B cell (primary cell): ENCODE measurements around the gene CATSPERB. TPM values are rescaled to one million over a fixed set of nuclear protein-coding genes. Genes with fewer than 3 reads are reported as not detected.

Experiments used
- ATAC-seq: fragments of 200-7000 bp; cut with Tn5 transposase; one replicate; pipeline ENCODE4 v1.10.0; 2021; ENCODE audit warnings: low read depth, mild to moderate bottlenecking, moderate number of reproducible peaks, moderate library complexity
- CTCF ChIA-PET: fragments of 350-600 bp; sonication (Branson Sonifier 250); formaldehyde crosslinking; loops from one replicate; lab custom pipeline; 2021; ENCODE audit warnings: antibody characterized with exemption, inconsistent platforms; lab: Charles Lee
- POLR2A ChIA-PET: fragments of 350-600 bp; sonication (Branson Sonifier 250); formaldehyde crosslinking; loops from one replicate; lab custom pipeline; 2021; ENCODE audit warnings: antibody characterized with exemption; lab: Charles Lee
- DNase-seq: peaks from one replicate; pipeline ENCODE4 v3.0.0; 2013
- H2AFZ ChIP-seq: 2 replicates; pipeline ENCODE4 v1.6.1; 2012; ENCODE audit warnings: mild to moderate bottlenecking, low read depth, low read length; ENCODE audit not compliant: insufficient read depth, poor library complexity, severe bottlenecking
- H3K27ac ChIP-seq, 2 donors: 1 replicate in 1 of 2; 2 replicates in 1 of 2; pipeline ENCODE4 v1.5.1; 2012 to 2013; ENCODE audit warnings: low read length in 2 of 2, mild to moderate bottlenecking in 2 of 2, moderate library complexity in 1 of 2
- H3K27me3 ChIP-seq, 4 experiments: fragments of 200-600 bp in 1 of 4; sonication (generic) in 1 of 4; replicated peaks in 1 of 4; 1 replicate in 2 of 4; 2 replicates in 2 of 4; pipeline versions ENCODE4 v1.6.1 to v1.7.0; 2013 to 2016; ENCODE audit warnings: low read length in 3 of 4, mild to moderate bottlenecking in 2 of 4, mixed read lengths in 1 of 4, moderate library complexity in 1 of 4; ENCODE audit not compliant: insufficient read depth in 4 of 4, control insufficient read depth in 3 of 4; ENCODE audit errors: control extremely low read depth in 1 of 4
- H3K36me3 ChIP-seq, 2 experiments: replicated peaks in 1 of 2; 1 replicate in 1 of 2; 2 replicates in 1 of 2; pipeline versions ENCODE4 v1.6.1 to v1.7.1; 2013; ENCODE audit warnings: low read length in 1 of 2; ENCODE audit not compliant: insufficient read depth in 2 of 2, control insufficient read depth in 1 of 2; ENCODE audit errors: control extremely low read depth in 1 of 2, extremely low read depth in 1 of 2
- H3K4me1 ChIP-seq, 2 donors: fragments of 200-600 bp in 1 of 2; sonication (generic) in 1 of 2; 1 replicate in 1 of 2; 2 replicates in 1 of 2; pipeline versions ENCODE4 v1.5.1 to v1.6.1; 2013 to 2017; ENCODE audit warnings: low read length in 2 of 2; ENCODE audit not compliant: control insufficient read depth in 2 of 2, insufficient read depth in 2 of 2
- H3K4me2 ChIP-seq: replicated peaks from 2 replicates; pipeline ENCODE3; 2012; ENCODE audit warnings: mild to moderate bottlenecking, low read depth, low read length; ENCODE audit not compliant: poor library complexity, severe bottlenecking
- H3K4me3 ChIP-seq, 5 experiments: fragments of 200-600 bp in 1 of 5; sonication (generic) in 1 of 5; 1 replicate in 3 of 5; 2 replicates in 2 of 5; pipeline versions ENCODE4 v1.5.1 to v1.7.0; 2011 to 2016; ENCODE audit warnings: low read length in 4 of 5, mild to moderate bottlenecking in 4 of 5, low read depth in 2 of 5, control low read depth in 1 of 5, moderate library complexity in 1 of 5; ENCODE audit not compliant: insufficient read depth in 1 of 5; ENCODE audit errors: control extremely low read depth in 1 of 5, extremely low read depth in 1 of 5
- H3K79me2 ChIP-seq: fragments of 200-600 bp; sonication (generic); one replicate; pipeline ENCODE4 v1.6.0; 2016; ENCODE audit warnings: low read length; ENCODE audit not compliant: control insufficient read depth, insufficient read depth
- H3K9ac ChIP-seq: fragments of 200-600 bp; sonication (generic); 2 replicates; pipeline ENCODE4 v1.6.1; 2017; ENCODE audit warnings: mild to moderate bottlenecking, low read length, moderate library complexity
- H3K9me3 ChIP-seq, 3 donors: one replicate each; pipeline versions ENCODE4 v1.6.1 to v1.7.1; 2013; ENCODE audit warnings: low read length in 2 of 3; ENCODE audit not compliant: control insufficient read depth in 2 of 3, insufficient read depth in 1 of 3; ENCODE audit errors: control extremely low read depth in 1 of 3
- H4K20me1 ChIP-seq: 2 replicates; pipeline ENCODE4 v1.6.0; 2012; ENCODE audit warnings: mild to moderate bottlenecking, low read length; ENCODE audit not compliant: insufficient read depth, control insufficient read depth, poor library complexity, severe bottlenecking
- H3K27ac Mint-ChIP-seq: one replicate; pipeline ENCODE4 v1.8.0; 2021; ENCODE audit warnings: mixed read lengths
- H3K27me3 Mint-ChIP-seq: one replicate; pipeline ENCODE4 v1.8.0; 2021; ENCODE audit warnings: mixed read lengths
- H3K4me1 Mint-ChIP-seq: one replicate; pipeline ENCODE4 v1.8.0; 2021; ENCODE audit warnings: mixed read lengths
- H3K4me3 Mint-ChIP-seq: one replicate; pipeline ENCODE4 v1.8.0; 2021; ENCODE audit warnings: mixed read lengths
- H3K9me3 Mint-ChIP-seq: one replicate; pipeline ENCODE4 v1.8.0; 2022; ENCODE audit warnings: mixed read lengths; ENCODE audit not compliant: insufficient read depth
- EZH2 ChIP-seq: IDR thresholded peaks from 2 replicates; pipeline ENCODE4 v1.6.1; 2012; ENCODE audit warnings: borderline replicate concordance, low read depth, mild to moderate bottlenecking, moderate library complexity, low read length; ENCODE audit not compliant: insufficient read depth, poor library complexity, severe bottlenecking
- WGBS: methylation state at CpG from one replicate; pipeline ENCODE4 v1.1.5; 2013; ENCODE audit warnings: missing lambda C conversion rate; ENCODE audit not compliant: insufficient coverage; 5-methylcytosine and 5-hydroxymethylcytosine counted together
- intact Hi-C: fragments of 100-400 bp; cut with micrococcal nuclease; formaldehyde crosslinking; loops from one replicate; pipeline ENCODE4 v1.10.0; 2022
- polyA plus RNA-seq: library from polyadenylated mRNA; depleted of rRNA; stranded (reverse); fragments of >200 nt; gene quantifications from 2 replicates; pipeline ENCODE4 v1.2.3, GENCODE V29; 2012
- total RNA-seq, 2 donors: library from RNA; stranded (reverse); fragments of 120-200 nt in 1 of 2; gene quantifications; 1 replicate in 1 of 2; 2 replicates in 1 of 2; pipeline versions ENCODE4 v1.2.3 to v1.2.4, GENCODE V29; 2013 to 2022
- TF ChIP-seq, protein P1 (sequence below): fragments of 200-600 bp; IDR thresholded peaks from one replicate; pipeline ENCODE4 v1.8.0; 2022; ENCODE audit warnings: antibody characterized with exemption, mild to moderate bottlenecking

CATSPERB gene
- total and polyA plus RNA-seq, 2 donors (not counting 1 experiment from before 2014, with no cell fraction given), result 0.12 to 0.18 TPM

DNA sequence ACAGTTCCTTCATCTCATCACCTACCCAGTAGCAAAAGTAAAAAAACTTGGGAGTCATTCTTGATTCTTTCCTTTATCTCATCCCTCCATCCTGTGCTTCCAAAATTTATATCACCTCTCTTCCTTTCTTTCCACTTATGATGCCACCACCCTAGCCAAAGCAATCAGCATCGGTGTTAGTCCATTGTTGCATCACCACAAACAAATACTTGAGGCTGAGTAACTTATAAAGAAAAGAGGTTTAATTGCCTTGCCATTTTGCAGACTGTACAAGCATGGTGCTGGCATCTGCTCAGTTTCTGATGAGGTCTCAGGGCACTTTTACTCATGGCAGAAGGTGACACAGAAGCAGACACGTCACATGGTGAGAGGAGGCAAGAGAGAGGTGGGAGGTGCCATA lies 19.8 kb upstream of the CATSPERB start:
- Mint-ChIP-seq H3K27me3 (peaks cover 48% of the 10 kb centered on the region), H3K4me1 (no peaks in the 10 kb centered on the region), H3K4me3 (no peak overlapping the region), H3K9me3 (no peaks in the 10 kb centered on the region), H3K27ac (no peak overlapping the region)
- Histone ChIP-seq H3K4me3 (no peak overlapping the region), H2AFZ (no peak overlapping the region), H3K36me3 (no peaks in the 10 kb centered on the region), H3K4me2 (no peak overlapping the region), H3K9ac (no peak overlapping the region), H4K20me1 (no peaks in the 10 kb centered on the region), H3K79me2 (no peaks in the 10 kb centered on the region), H3K27ac (no peak overlapping the region), H3K9me3 (peaks cover 0 to 1% (median 0%) of the 10 kb centered on the region in 3 donors), H3K4me1 (no peaks in the 10 kb centered on the region), H3K27me3 (peaks cover 0 to 17% (median 9%) of the 10 kb centered on the region in 4 experiments)
- DNase-seq (no peak), ATAC-seq (no peak)
- ChIA-PET CTCF (no interaction called here), POLR2A (no interaction called here)
- intact Hi-C loops, result no loop called here
- TF ChIP-seq, protein P1, sequence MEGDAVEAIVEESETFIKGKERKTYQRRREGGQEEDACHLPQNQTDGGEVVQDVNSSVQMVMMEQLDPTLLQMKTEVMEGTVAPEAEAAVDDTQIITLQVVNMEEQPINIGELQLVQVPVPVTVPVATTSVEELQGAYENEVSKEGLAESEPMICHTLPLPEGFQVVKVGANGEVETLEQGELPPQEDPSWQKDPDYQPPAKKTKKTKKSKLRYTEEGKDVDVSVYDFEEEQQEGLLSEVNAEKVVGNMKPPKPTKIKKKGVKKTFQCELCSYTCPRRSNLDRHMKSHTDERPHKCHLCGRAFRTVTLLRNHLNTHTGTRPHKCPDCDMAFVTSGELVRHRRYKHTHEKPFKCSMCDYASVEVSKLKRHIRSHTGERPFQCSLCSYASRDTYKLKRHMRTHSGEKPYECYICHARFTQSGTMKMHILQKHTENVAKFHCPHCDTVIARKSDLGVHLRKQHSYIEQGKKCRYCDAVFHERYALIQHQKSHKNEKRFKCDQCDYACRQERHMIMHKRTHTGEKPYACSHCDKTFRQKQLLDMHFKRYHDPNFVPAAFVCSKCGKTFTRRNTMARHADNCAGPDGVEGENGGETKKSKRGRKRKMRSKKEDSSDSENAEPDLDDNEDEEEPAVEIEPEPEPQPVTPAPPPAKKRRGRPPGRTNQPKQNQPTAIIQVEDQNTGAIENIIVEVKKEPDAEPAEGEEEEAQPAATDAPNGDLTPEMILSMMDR, result no peak
- no peak for TF ChIP-seq EZH2
- 67% methylated on average over 1 of the region's 2 CpGs for WGBS

- no peak for DNase-seq
Observed at GRCh38 chr14:91750634-91751198, 18.8 kb upstream of the CATSPERB start.

More at GRCh38 chr14:91750634-91751198, 18.8 kb upstream of the CATSPERB start:
- no peak for ATAC-seq
- Mint-ChIP-seq H3K27me3 (peaks cover 48% of the 10 kb centered on the region), H3K9me3 (no peaks in the 10 kb centered on the region), H3K27ac (no peak overlapping the region), H3K4me3 (no peak overlapping the region), H3K4me1 (no peaks in the 10 kb centered on the region)
- WGBS, result no CpG with 5 or more reads among the region's 3 CpGs
- H3K9ac ChIP-seq, result no peak overlapping the region
- no peaks in the 10 kb centered on the region for H3K79me2 ChIP-seq
- intact Hi-C loops, result no loop called here
- no peak overlapping the region for H3K4me2 ChIP-seq
- TF ChIP-seq EZH2, result no peak
- TF ChIP-seq, protein P1, result no peak
- no peak overlapping the region for H3K4me3 ChIP-seq
- no peaks in the 10 kb centered on the region for H3K36me3 ChIP-seq
- CTCF ChIA-PET, result no interaction called here
- H3K9me3 ChIP-seq, result peaks cover 0 to 1% (median 0%) of the 10 kb centered on the region in 3 donors
- no peaks in the 10 kb centered on the region for H3K4me1 ChIP-seq
- peaks cover 0 to 19% (median 9%) of the 10 kb centered on the region in 4 experiments for H3K27me3 ChIP-seq
- no peak overlapping the region for H3K27ac ChIP-seq
- POLR2A ChIA-PET, result no interaction called here
- H4K20me1 ChIP-seq, result no peaks in the 10 kb centered on the region
- no peak overlapping the region for H2AFZ ChIP-seq
